Upper lobe of left lung (tissue), 6 donors: ENCODE results near the gene SOD3. TPM values are rescaled to one million over a fixed set of nuclear protein-coding genes. Genes with fewer than 3 reads are reported as not detected.

Experiments used
- ATAC-seq, 2 donors: fragments of 200-7000 bp; cut with Tn5 transposase; one replicate each; pipeline ENCODE4 v1.9.1; 2022; ENCODE audit warnings: mild to moderate bottlenecking in 2 of 2, moderate library complexity in 2 of 2; ENCODE audit not compliant: low FRiP score in 2 of 2
- DNase-seq, 2 donors: peaks; one replicate each; pipeline ENCODE4 v3.0.0-alpha.2; 2019 to 2020
- H3K27ac ChIP-seq, 4 donors: fragments of 200-600 bp; sonication (generic); one replicate each; pipeline ENCODE4 v1.5.1; 2016 to 2019
- H3K27me3 ChIP-seq, 4 donors: fragments of 200-600 bp; sonication (generic); one replicate each; pipeline ENCODE4 v1.5.1; 2017 to 2019
- H3K36me3 ChIP-seq, 4 donors: fragments of 200-600 bp; sonication (generic); one replicate each; pipeline ENCODE4 v1.5.1; 2016 to 2019
- H3K4me1 ChIP-seq, 4 donors: fragments of 200-600 bp; sonication (generic); one replicate each; pipeline ENCODE4 v1.5.1; 2018 to 2019
- H3K4me3 ChIP-seq, 4 donors: fragments of 200-600 bp; sonication (generic); one replicate each; pipeline ENCODE4 v1.5.1; 2017 to 2019; ENCODE audit warnings: mild to moderate bottlenecking in 2 of 4, moderate library complexity in 1 of 4
- H3K9me3 ChIP-seq, 4 donors: fragments of 200-600 bp; sonication (generic); one replicate each; pipeline ENCODE4 v1.5.1; 2018 to 2019
- EP300 ChIP-seq, 4 donors: sonication (generic); formaldehyde crosslinking; IDR thresholded peaks; one replicate each; pipeline ENCODE4 v1.5.1; 2017; ENCODE audit warnings: antibody characterized with exemption in 4 of 4, control low read depth in 2 of 4
- POLR2A ChIP-seq, 4 donors: fragments of 450-650 bp; IDR thresholded peaks; one replicate each; pipeline ENCODE4 v1.5.1; 2016 to 2017; ENCODE audit warnings: antibody characterized with exemption in 4 of 4, mild to moderate bottlenecking in 2 of 4
- POLR2AphosphoS5 ChIP-seq, 2 donors: sonication (generic); formaldehyde crosslinking; IDR thresholded peaks; one replicate each; pipeline ENCODE4 v1.5.1; 2017; ENCODE audit warnings: antibody characterized with exemption in 2 of 2
- WGBS, 2 donors: methylation state at CpG; one replicate each; pipeline ENCODE4 v1.1.5; 2017 to 2018; 5-methylcytosine and 5-hydroxymethylcytosine counted together
- total RNA-seq, 6 donors: library from RNA; depleted of rRNA in 4 of 6; stranded (reverse); fragments of >200 nt in 4 of 6; gene quantifications; one replicate each; pipeline versions ENCODE4 v1.1.0 to v1.2.1, GENCODE V29; 2016 to 2021
- TF ChIP-seq, protein P1 (sequence below), 6 experiments: fragments of 450-650 bp in 4 of 6; fragments of 200-600 bp in 2 of 6; sonication (generic) in 2 of 6; IDR thresholded peaks; one replicate each; pipeline ENCODE4 v1.5.1; 2016 to 2019; ENCODE audit warnings: antibody characterized with exemption in 6 of 6
- donor health status: DM: no; HTN: no; CAD: no; lungs with moderate emphysema.
- donor health status: DM: no; HTN: yes; CAD: no; lungs with severe emphysema.

SOD3 gene, protein sequence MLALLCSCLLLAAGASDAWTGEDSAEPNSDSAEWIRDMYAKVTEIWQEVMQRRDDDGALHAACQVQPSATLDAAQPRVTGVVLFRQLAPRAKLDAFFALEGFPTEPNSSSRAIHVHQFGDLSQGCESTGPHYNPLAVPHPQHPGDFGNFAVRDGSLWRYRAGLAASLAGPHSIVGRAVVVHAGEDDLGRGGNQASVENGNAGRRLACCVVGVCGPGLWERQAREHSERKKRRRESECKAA
- total RNA-seq = 100 to 1,000 TPM; 109 to 484 (median 200) TPM

DNA sequence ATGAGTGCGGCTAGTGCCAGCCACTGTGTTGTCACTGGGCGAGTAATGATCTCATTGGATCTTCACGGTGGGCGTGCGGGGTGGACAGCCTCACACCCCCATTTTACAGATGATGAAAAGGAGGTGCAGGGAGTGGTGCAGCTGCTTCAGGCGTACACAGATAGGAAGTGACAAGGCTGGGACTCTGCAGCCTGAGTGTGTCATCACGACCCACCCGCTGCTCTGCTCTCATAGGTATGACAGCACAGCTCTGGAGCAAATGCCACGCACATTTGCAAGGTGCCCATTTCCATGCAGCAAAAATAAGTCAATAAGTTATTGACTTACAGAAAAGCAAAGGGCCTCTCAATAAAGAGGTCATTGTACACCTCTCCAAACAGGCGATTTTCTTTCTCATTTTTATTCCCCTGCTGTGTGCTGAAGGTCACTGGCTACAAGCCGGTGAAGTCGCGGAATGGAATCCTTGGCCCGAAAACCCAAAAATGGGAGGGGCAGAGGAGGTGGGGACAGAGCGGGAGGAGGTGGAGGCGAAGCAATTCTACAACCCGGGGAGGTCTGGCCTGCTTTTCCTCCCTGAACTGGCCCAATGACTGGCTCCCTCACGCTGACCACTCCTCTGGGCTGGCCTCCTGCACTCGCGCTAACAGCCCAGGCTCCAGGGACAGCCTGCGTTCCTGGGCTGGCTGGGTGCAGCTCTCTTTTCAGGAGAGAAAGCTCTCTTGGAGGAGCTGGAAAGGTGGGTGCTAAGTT lies at the start of gene SOD3:
Gene SOD3 (plus strand): TSS at position 658 of the 750 bp plus-strand sequence. CDS start 3,949 bp downstream, outside the sequence.
- peak within 1 kb of the TSS in 3 of 4 donors; percentile 26 to 45 (median 42) for H3K4me3 ChIP-seq
- ATAC-seq = peak; percentile 94 to 97

GRCh38 chr4:24747234-24747975 lies 48.0 kb upstream of the SOD3 start:
- 85 to 89% methylated on average over 4 of the region's 4 CpGs for WGBS, 2 donors
- DNase-seq (no peak), ATAC-seq (no peak)
- H3K36me3 ChIP-seq = no peaks in the 10 kb centered on the region
- no peaks in the 10 kb centered on the region for H3K27me3 ChIP-seq
- H3K4me3 ChIP-seq = no peak overlapping the region
- no peak for TF ChIP-seq EP300 (IDR thresholded peaks at IDR 0.05)
- no peak for TF ChIP-seq POLR2AphosphoS5 (IDR thresholded peaks at IDR 0.05)
- TF ChIP-seq POLR2A (IDR thresholded peaks at IDR 0.05) = no peak
- TF ChIP-seq, protein P1, sequence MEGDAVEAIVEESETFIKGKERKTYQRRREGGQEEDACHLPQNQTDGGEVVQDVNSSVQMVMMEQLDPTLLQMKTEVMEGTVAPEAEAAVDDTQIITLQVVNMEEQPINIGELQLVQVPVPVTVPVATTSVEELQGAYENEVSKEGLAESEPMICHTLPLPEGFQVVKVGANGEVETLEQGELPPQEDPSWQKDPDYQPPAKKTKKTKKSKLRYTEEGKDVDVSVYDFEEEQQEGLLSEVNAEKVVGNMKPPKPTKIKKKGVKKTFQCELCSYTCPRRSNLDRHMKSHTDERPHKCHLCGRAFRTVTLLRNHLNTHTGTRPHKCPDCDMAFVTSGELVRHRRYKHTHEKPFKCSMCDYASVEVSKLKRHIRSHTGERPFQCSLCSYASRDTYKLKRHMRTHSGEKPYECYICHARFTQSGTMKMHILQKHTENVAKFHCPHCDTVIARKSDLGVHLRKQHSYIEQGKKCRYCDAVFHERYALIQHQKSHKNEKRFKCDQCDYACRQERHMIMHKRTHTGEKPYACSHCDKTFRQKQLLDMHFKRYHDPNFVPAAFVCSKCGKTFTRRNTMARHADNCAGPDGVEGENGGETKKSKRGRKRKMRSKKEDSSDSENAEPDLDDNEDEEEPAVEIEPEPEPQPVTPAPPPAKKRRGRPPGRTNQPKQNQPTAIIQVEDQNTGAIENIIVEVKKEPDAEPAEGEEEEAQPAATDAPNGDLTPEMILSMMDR (IDR thresholded peaks at IDR 0.05) = no peak
- H3K27ac ChIP-seq = no peak overlapping the region
- H3K4me1 ChIP-seq = no peaks in the 10 kb centered on the region
- no peaks in the 10 kb centered on the region for H3K9me3 ChIP-seq

More for the DNA sequence above, at the start of gene SOD3:
- Histone ChIP-seq H3K27ac (peak within 1 kb of the TSS; percentile 63 to 89 (median 84)), H3K9me3 (no peaks in the 10 kb centered on the region), H3K4me1 (peaks cover 14 to 33% (median 22%) of the 10 kb centered on the region in 4 donors), H3K27me3 (peaks cover 0 to 12% (median 5%) of the 10 kb centered on the region in 4 donors), H3K36me3 (no peaks in the 10 kb centered on the region)
- 52 to 54% methylated on average over 17 to 21 of the region's 21 CpGs for WGBS, 2 donors
- TF ChIP-seq, protein P1 (IDR thresholded peaks at IDR 0.05) = no peak
- TF ChIP-seq EP300 (IDR thresholded peaks at IDR 0.05) (no peak), POLR2AphosphoS5 (IDR thresholded peaks at IDR 0.05) (peak; percentile 57 to 92), POLR2A (IDR thresholded peaks at IDR 0.05) (peak in 3 of 4 donors; percentile 45 to 82 (median 49))
- peak; percentile 63 to 92 for DNase-seq

DNA sequence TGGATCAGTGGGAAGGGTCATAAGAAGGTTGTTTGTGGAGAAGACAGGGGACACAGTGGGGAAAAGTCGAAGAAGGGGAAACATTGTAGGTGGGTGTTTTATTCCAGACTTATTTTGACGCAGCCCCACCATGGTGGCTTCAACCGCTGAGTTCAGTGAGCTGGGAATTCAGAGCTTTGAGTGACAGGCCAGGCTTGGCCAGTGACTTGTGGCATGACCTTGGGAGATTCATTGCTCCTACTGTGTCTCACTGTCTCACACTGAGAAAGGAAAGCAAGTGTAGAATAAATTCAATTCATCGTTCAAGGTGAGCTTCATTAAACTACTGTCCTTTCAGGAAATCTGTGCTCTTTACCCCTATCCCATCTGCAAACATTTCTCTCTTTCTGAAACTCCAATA lies 47.4 kb upstream of the SOD3 start:
- Histone ChIP-seq H3K9me3 (no peaks in the 10 kb centered on the region), H3K36me3 (no peaks in the 10 kb centered on the region), H3K4me1 (no peaks in the 10 kb centered on the region), H3K27me3 (no peaks in the 10 kb centered on the region), H3K4me3 (no peak overlapping the region), H3K27ac (no peak overlapping the region)
- ATAC-seq = no peak
- TF ChIP-seq POLR2AphosphoS5 (IDR thresholded peaks at IDR 0.05) (no peak), POLR2A (IDR thresholded peaks at IDR 0.05) (no peak), EP300 (IDR thresholded peaks at IDR 0.05) (no peak)
- TF ChIP-seq, protein P1 (IDR thresholded peaks at IDR 0.05) = no peak
- WGBS, 2 donors = 87 to 90% methylated on average over 4 of the region's 4 CpGs
- DNase-seq = no peak

DNA sequence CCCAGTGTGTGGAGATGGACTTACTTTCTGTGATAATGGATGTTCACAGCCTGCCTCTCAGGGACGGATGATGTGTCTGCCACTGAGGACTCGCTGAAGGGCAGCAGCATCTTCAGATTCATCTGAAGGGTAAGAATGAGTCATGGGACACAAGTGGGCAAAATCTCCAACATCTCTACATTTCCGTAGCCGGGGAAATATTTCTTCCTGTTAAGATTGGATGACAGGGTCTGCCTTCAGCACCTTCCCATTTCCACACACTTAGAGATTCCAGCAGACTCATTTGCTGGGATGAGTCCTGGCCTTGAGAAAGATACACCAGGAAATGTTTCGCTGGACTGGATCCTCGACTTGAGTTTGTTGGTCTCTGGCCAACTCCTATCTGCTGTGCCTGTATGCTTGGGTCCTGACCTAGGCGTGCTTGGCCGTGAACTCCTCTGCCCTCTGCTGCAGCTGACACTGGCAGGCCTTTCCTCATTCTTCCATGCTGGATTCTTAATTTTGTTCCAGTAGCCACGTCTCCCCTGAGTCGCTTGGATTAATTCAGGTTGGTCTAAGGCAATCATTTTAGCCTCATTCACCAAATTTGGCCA lies 46.5 kb upstream of the SOD3 start:
- H3K9me3 ChIP-seq = no peaks in the 10 kb centered on the region
- H3K27me3 ChIP-seq = no peaks in the 10 kb centered on the region
- WGBS, 2 donors = 80 to 81% methylated on average over 10 of the region's 10 CpGs
- no peaks in the 10 kb centered on the region for H3K36me3 ChIP-seq
- ATAC-seq (no peak), DNase-seq (no peak)
- no peak overlapping the region for H3K4me3 ChIP-seq
- H3K27ac ChIP-seq = no peak overlapping the region
- no peaks in the 10 kb centered on the region for H3K4me1 ChIP-seq
- TF ChIP-seq, protein P1 (IDR thresholded peaks at IDR 0.05) = no peak
- TF ChIP-seq POLR2AphosphoS5 (IDR thresholded peaks at IDR 0.05) (no peak), POLR2A (IDR thresholded peaks at IDR 0.05) (no peak), EP300 (IDR thresholded peaks at IDR 0.05) (no peak)
